H9 (cell line): Measurements from ENCODE around the gene KRT35. TPM values are rescaled to one million over a fixed set of nuclear protein-coding genes. Genes with fewer than 3 reads are reported as not detected.
A peak's percentile ranks its signal among the peaks of the same experiment; 100 is the strongest.

Source experiments
- DNase-seq: peaks from one replicate; pipeline ENCODE4 v3.0.0-alpha.2; 2017
- H2AFZ ChIP-seq: one replicate; pipeline ENCODE4 v1.6.1; 2013; ENCODE audit warnings: mild to moderate bottlenecking, low read length, control low read depth, moderate library complexity
- H2AK5ac ChIP-seq: 2 replicates; pipeline ENCODE4 v1.6.1; 2013; ENCODE audit warnings: low read length, control low read depth, mixed read lengths; ENCODE audit not compliant: insufficient read length
- H2BK120ac ChIP-seq: one replicate; pipeline ENCODE4 v1.6.1; 2013; ENCODE audit warnings: low read depth, mild to moderate bottlenecking, low read length, control low read depth, inconsistent platforms; ENCODE audit not compliant: poor library complexity, severe bottlenecking
- H2BK12ac ChIP-seq: 2 replicates; pipeline ENCODE4 v1.6.1; 2013; ENCODE audit warnings: low read length, control low read depth, mixed read lengths, low read depth; ENCODE audit not compliant: insufficient read length
- H2BK15ac ChIP-seq: 2 replicates; pipeline ENCODE4 v1.6.1; 2013; ENCODE audit warnings: low read depth, low read length, control low read depth
- H2BK20ac ChIP-seq: one replicate; pipeline ENCODE4 v1.6.1; 2013; ENCODE audit warnings: low read depth, mild to moderate bottlenecking, low read length, control low read depth, inconsistent platforms; ENCODE audit not compliant: poor library complexity, severe bottlenecking
- H2BK5ac ChIP-seq: 2 replicates; pipeline ENCODE4 v1.6.1; 2013; ENCODE audit warnings: low read length, control low read depth, mixed read lengths; ENCODE audit not compliant: insufficient read length
- H3K14ac ChIP-seq: 2 replicates; pipeline ENCODE4 v1.6.1; 2013; ENCODE audit warnings: low read length, control low read depth; ENCODE audit not compliant: insufficient read depth
- H3K18ac ChIP-seq: 2 replicates; pipeline ENCODE4 v1.6.1; 2013; ENCODE audit warnings: low read depth, mild to moderate bottlenecking, mixed read lengths, low read length, control low read depth; ENCODE audit not compliant: insufficient read length
- H3K23ac ChIP-seq: 2 replicates; pipeline ENCODE4 v1.6.1; 2013; ENCODE audit warnings: low read length, control low read depth, mixed read lengths, low read depth; ENCODE audit not compliant: insufficient read length
- H3K23me2 ChIP-seq: 2 replicates; pipeline ENCODE4 v1.6.1; 2013; ENCODE audit warnings: low read depth, mild to moderate bottlenecking, mixed read lengths, low read length, control low read depth; ENCODE audit not compliant: insufficient read length, poor library complexity, severe bottlenecking
- H3K27ac ChIP-seq: 2 replicates; pipeline ENCODE4 v1.5.1; 2013; ENCODE audit warnings: low read length, control low read depth, mixed read lengths, low read depth; ENCODE audit not compliant: insufficient read length
- H3K27me3 ChIP-seq: 2 replicates; pipeline ENCODE4 v1.6.1; 2013; ENCODE audit warnings: low read length, control low read depth, inconsistent platforms; ENCODE audit not compliant: insufficient read depth
- H3K4ac ChIP-seq: 2 replicates; pipeline ENCODE4 v1.6.1; 2013; ENCODE audit warnings: low read depth, mild to moderate bottlenecking, control low read depth, inconsistent platforms, low read length, moderate library complexity
- H3K4me1 ChIP-seq: 2 replicates; pipeline ENCODE4 v1.6.1; 2013; ENCODE audit warnings: low read length, control low read depth, inconsistent platforms; ENCODE audit not compliant: insufficient read depth
- H3K4me2 ChIP-seq: 2 replicates; pipeline ENCODE4 v1.6.1; 2013; ENCODE audit warnings: low read length, control low read depth, mixed read lengths; ENCODE audit not compliant: insufficient read length, insufficient read depth
- H3K56ac ChIP-seq: 2 replicates; pipeline ENCODE4 v1.6.1; 2013; ENCODE audit warnings: low read depth, mild to moderate bottlenecking, mixed read lengths, low read length, control low read depth; ENCODE audit not compliant: insufficient read length
- H3K79me1 ChIP-seq: 2 replicates; pipeline ENCODE4 v1.6.1; 2013; ENCODE audit warnings: low read depth, mild to moderate bottlenecking, moderate library complexity, low read length, control low read depth, inconsistent platforms; ENCODE audit not compliant: insufficient read depth, poor library complexity, severe bottlenecking
- H3K79me2 ChIP-seq: 2 replicates; pipeline ENCODE4 v1.6.1; 2013; ENCODE audit warnings: low read length, control low read depth, inconsistent platforms; ENCODE audit not compliant: insufficient read depth
- H3K9ac ChIP-seq: 2 replicates; pipeline ENCODE4 v1.6.1; 2013; ENCODE audit warnings: low read length, control low read depth, mixed read lengths; ENCODE audit not compliant: insufficient read length; ENCODE audit errors: extremely low read depth
- H3K9me3 ChIP-seq: one replicate; pipeline ENCODE4 v1.6.1; 2013; ENCODE audit warnings: low read depth, low read length, inconsistent platforms; ENCODE audit not compliant: control insufficient read depth
- H3T11ph ChIP-seq: one replicate; pipeline ENCODE4 v1.6.1; 2013; ENCODE audit warnings: mild to moderate bottlenecking, low read length, control low read depth, inconsistent platforms
- H4K20me1 ChIP-seq: one replicate; pipeline ENCODE4 v1.6.1; 2013; ENCODE audit not compliant: control insufficient read depth, insufficient read length, insufficient read depth
- H4K5ac ChIP-seq: 2 replicates; pipeline ENCODE4 v1.6.1; 2013; ENCODE audit warnings: low read depth, mild to moderate bottlenecking, mixed read lengths, low read length, control low read depth; ENCODE audit not compliant: insufficient read length
- H4K8ac ChIP-seq: replicated peaks from 2 replicates; pipeline ENCODE4 v1.6.1; 2013; ENCODE audit warnings: low read length, control low read depth, mixed read lengths, low read depth; ENCODE audit not compliant: insufficient read length
- H4K91ac ChIP-seq: 2 replicates; pipeline ENCODE4 v1.6.1; 2013; ENCODE audit warnings: low read depth, mild to moderate bottlenecking, moderate library complexity, mixed read lengths, low read length, control low read depth; ENCODE audit not compliant: insufficient read length
- H3K27ac Mint-ChIP-seq, 3 experiments: 2 replicates in 2 of 3; 3 replicates in 1 of 3; pipeline ENCODE4 v1.8.0; 2020 to 2021; ENCODE audit warnings: mixed read lengths in 3 of 3, mild to moderate bottlenecking in 1 of 3, moderate library complexity in 1 of 3
- H3K27me3 Mint-ChIP-seq: 2 replicates; pipeline ENCODE4 v1.8.0; 2021; ENCODE audit warnings: low read depth, mild to moderate bottlenecking, moderate library complexity, mixed read lengths
- H3K36me3 Mint-ChIP-seq, 3 experiments: 2 replicates in 2 of 3; 3 replicates in 1 of 3; pipeline ENCODE4 v1.8.0; 2020 to 2021; ENCODE audit warnings: low read depth in 3 of 3, mixed read lengths in 3 of 3; ENCODE audit not compliant: insufficient read depth in 1 of 3
- H3K4me1 Mint-ChIP-seq, 2 experiments: 2 replicates each; pipeline ENCODE4 v1.8.0; 2020; ENCODE audit warnings: mixed read lengths in 2 of 2
- H3K4me3 Mint-ChIP-seq, 2 experiments: 2 replicates in 1 of 2; 3 replicates in 1 of 2; pipeline ENCODE4 v1.8.0; 2020 to 2021; ENCODE audit warnings: mild to moderate bottlenecking in 2 of 2, mixed read lengths in 2 of 2, moderate library complexity in 1 of 2
- H3K9me3 Mint-ChIP-seq, 2 experiments: 2 replicates in 1 of 2; 3 replicates in 1 of 2; pipeline ENCODE4 v1.8.0; 2020; ENCODE audit warnings: mild to moderate bottlenecking in 2 of 2, mixed read lengths in 2 of 2, moderate library complexity in 1 of 2
- WGBS: extraction: QIAGEN DNeasy Blood & Tissue Kit; methylation state at CpG from one replicate; pipeline ENCODE4 v1.1.7; 2013; ENCODE audit warnings: missing lambda C conversion rate, low lambda C conversion rate, mixed read lengths; ENCODE audit not compliant: insufficient read length; ENCODE audit errors: extremely low coverage; 5-methylcytosine and 5-hydroxymethylcytosine counted together
- total RNA-seq: library from RNA; stranded (reverse); gene quantifications from 2 replicates; pipeline ENCODE4 v1.2.1, GENCODE V29; 2021
- TF ChIP-seq, protein P1 (sequence below): fragments of 200-600 bp; sonication (generic); conservative IDR thresholded peaks from 3 replicates; pipeline ENCODE4 v1.8.0; 2021; ENCODE audit warnings: antibody characterized with exemption, mild to moderate bottlenecking

Gene KRT35
- total RNA-seq, 1 experiment from 2014 or later, result not detected

DNA sequence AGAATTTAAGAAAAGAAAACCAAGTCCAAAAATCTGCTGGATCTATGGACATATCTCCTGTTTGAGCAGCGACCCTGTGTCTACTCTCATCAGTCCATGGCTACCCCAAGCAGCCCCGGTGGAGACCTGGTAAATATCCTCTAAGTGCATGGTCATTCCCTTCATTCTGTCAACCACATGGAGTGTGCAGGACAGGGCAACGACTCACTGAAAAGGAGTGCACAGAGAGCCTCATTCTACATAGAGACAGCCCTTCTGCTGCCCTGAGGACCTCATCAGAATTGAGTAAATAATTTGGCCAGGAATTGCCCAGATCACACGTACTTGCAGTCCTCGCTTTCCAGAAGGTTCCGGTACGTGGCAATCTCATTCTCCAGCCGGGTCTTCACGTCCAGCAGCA, 43.2 kb downstream of the KRT35 start:
- Histone ChIP-seq H2BK15ac (no peak overlapping the region), H3K18ac (no peak overlapping the region), H4K91ac (no peak overlapping the region), H3T11ph (no peak overlapping the region), H3K4me1 (no peaks in the 10 kb centered on the region), H2AFZ (no peak overlapping the region), H3K27ac (no peak overlapping the region), H3K4me2 (no peak overlapping the region), H4K5ac (no peak overlapping the region), H3K4ac (no peak overlapping the region), H3K23me2 (no peaks in the 10 kb centered on the region), H2BK5ac (no peak overlapping the region), H3K23ac (no peak overlapping the region), H3K27me3 (no peaks in the 10 kb centered on the region), H3K9me3 (no peaks in the 10 kb centered on the region), H2AK5ac (no peak overlapping the region), H3K79me1 (no peaks in the 10 kb centered on the region), H3K14ac (no peak overlapping the region), H3K56ac (no peak overlapping the region), H2BK120ac (no peak overlapping the region), H2BK20ac (no peak overlapping the region), H2BK12ac (no peak overlapping the region), H4K20me1 (no peaks in the 10 kb centered on the region), H3K79me2 (no peaks in the 10 kb centered on the region), H3K9ac (no peak overlapping the region), H4K8ac (no peak overlapping the region)
- Mint-ChIP-seq H3K4me3 (no peak overlapping the region), H3K27me3 (peaks cover 10% of the 10 kb centered on the region), H3K4me1 (peaks cover 2 to 4% of the 10 kb centered on the region in 2 experiments), H3K9me3 (no peaks in the 10 kb centered on the region; a peak in 1 of 5 replicates), H3K27ac (peak overlapping the region in 1 of 3 experiments; percentile 62; a peak in 1 of 7 replicates), H3K36me3 (no peaks in the 10 kb centered on the region; a peak in 1 of 7 replicates)
- TF ChIP-seq, protein P1, sequence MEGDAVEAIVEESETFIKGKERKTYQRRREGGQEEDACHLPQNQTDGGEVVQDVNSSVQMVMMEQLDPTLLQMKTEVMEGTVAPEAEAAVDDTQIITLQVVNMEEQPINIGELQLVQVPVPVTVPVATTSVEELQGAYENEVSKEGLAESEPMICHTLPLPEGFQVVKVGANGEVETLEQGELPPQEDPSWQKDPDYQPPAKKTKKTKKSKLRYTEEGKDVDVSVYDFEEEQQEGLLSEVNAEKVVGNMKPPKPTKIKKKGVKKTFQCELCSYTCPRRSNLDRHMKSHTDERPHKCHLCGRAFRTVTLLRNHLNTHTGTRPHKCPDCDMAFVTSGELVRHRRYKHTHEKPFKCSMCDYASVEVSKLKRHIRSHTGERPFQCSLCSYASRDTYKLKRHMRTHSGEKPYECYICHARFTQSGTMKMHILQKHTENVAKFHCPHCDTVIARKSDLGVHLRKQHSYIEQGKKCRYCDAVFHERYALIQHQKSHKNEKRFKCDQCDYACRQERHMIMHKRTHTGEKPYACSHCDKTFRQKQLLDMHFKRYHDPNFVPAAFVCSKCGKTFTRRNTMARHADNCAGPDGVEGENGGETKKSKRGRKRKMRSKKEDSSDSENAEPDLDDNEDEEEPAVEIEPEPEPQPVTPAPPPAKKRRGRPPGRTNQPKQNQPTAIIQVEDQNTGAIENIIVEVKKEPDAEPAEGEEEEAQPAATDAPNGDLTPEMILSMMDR, result no peak
- no peak for DNase-seq
- WGBS, result no CpG with 5 or more reads among the region's 9 CpGs
